Glomerular visceral epithelial cell (primary cell): ENCODE results near the gene HCST.

Experiments used
- DNase-seq: peaks from one replicate; pipeline ENCODE4 v3.0.0-alpha.2; 2016; ENCODE audit errors: extremely low spot score

The HCST gene

DNA sequence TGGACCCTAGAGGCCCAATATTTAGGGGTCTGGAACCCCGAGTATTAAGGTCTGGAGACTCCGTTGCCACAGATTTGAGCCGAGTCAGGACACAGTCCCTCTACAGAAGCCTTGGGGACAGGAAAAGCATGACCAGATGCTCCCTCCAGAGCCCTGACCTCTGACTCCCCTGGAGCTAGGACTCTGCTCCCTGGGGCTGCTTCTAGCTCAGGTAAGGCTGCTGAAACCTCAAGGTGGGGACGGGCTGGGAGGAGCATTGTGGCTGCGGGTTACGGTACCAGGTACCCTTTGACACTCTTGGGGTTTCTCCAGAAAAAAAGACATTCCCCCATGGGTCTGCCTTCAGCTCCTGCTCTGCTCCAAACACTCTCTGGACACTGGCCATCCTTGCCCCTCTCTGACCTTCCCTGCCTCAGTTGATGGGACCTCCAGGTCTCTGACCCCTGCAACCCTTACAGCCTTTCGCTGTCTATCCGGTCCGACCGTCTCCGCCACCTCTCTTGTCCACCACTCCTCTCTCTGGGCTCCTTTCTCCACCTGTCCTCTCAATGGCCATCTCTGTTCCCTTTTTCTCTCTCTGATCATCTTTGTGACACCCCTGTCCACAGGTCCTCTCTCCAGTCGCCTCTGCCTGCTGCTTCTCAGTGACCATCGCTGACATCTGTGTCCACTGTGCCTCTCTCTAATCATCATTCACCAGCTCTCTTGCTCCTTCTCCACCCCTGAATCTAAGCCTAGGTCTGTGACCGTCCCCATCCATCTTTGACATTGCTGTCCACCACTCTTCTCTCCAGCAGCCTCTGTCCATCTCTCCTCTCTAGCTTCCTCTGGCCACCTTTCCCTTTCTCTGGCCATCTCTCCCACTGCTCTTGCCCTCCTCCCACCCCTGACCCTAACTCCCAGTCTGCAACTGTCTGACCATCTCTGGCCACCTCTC, 35.3 kb downstream of the HCST start:
- DNase-seq: no peak

DNA sequence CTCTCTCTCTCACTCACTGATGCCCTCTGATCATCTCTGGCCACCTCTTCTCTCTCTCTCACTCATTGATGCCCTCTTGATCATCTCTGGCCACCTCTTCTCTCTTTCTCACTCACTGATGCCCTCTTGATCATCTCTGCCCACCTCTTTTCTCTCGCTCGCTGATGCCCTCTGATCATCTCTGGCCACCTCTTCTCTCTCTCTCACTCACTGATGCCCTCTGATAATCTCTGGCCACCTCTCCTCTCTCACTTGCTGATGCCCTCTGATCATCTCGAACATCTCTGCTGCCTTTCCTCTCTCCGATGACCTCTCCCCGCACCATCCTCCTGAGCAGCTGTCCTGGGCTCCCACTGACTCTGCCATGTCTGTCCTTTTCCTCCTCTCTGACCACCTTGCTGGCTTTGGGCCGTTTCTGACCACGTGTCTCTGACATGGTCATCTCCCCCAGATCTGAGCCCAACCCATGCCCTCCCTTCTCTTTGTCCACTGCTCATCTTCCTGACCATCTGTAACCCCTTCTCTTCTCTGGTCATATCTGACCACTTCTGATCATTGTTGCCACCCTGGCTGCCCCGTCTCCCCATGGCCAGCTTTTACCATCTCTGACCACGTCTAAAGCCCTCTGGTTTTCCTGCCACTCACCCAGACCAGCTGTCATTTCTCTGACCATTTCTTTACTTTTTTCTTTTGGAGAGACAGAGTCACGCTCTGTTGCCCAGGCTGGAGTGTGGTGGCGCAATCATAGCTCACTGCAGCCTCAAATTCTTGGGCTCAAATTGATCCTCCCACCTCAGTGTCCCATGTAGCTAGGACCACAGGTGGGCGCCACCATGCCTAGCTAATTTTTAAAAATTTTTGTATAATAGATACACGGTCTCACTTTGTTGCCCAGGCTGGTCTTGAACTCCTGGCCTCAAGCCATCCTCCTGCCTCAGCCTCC, 36.2 kb downstream of the HCST start:
- no peak for DNase-seq

DNA sequence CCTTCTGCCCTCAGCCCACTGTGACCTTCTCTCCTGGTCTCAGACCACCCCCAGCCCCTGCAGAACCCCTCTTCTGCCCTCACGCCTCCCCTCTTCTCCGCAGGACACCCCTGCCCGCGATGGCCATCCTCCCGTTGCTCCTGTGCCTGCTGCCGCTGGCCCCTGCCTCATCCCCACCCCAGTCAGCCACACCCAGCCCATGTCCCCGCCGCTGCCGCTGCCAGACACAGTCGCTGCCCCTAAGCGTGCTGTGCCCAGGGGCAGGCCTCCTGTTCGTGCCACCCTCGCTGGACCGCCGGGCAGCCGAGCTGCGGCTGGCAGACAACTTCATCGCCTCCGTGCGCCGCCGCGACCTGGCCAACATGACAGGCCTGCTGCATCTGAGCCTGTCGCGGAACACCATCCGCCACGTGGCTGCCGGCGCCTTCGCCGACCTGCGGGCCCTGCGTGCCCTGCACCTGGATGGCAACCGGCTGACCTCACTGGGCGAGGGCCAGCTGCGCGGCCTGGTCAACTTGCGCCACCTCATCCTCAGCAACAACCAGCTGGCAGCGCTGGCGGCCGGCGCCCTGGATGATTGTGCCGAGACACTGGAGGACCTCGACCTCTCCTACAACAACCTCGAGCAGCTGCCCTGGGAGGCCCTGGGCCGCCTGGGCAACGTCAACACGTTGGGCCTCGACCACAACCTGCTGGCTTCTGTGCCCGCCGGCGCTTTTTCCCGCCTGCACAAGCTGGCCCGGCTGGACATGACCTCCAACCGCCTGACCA, 37.2 kb downstream of the HCST start:
- no peak for DNase-seq

DNA sequence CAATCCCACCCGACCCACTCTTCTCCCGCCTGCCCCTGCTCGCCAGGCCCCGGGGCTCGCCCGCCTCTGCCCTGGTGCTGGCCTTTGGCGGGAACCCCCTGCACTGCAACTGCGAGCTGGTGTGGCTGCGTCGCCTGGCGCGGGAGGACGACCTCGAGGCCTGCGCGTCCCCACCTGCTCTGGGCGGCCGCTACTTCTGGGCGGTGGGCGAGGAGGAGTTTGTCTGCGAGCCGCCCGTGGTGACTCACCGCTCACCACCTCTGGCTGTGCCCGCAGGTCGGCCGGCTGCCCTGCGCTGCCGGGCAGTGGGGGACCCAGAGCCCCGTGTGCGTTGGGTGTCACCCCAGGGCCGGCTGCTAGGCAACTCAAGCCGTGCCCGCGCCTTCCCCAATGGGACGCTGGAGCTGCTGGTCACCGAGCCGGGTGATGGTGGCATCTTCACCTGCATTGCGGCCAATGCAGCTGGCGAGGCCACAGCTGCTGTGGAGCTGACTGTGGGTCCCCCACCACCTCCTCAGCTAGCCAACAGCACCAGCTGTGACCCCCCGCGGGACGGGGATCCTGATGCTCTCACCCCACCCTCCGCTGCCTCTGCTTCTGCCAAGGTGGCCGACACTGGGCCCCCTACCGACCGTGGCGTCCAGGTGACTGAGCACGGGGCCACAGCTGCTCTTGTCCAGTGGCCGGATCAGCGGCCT, 37.9 kb downstream of the HCST start:
- no peak for DNase-seq

DNA sequence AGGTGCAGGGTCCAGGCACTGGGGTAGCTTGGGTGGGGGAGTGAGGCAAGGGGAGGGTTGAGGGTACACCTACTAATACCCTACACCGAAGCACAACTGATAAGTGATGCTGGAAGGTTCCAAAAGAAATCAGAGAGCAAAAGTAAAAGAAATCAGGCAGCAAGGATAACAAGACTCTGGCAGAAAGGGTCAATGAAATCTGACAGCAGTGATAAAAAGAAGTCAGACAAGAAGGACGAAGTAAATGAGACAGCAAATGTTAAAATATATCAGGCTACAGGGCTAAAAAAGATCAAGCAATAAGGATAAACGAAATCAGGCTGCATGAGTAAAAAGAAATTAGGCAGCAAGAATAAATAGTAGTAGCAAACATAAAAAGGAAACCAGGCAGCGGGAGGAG, 38.5 kb downstream of the HCST start:
- no peak for DNase-seq

DNA sequence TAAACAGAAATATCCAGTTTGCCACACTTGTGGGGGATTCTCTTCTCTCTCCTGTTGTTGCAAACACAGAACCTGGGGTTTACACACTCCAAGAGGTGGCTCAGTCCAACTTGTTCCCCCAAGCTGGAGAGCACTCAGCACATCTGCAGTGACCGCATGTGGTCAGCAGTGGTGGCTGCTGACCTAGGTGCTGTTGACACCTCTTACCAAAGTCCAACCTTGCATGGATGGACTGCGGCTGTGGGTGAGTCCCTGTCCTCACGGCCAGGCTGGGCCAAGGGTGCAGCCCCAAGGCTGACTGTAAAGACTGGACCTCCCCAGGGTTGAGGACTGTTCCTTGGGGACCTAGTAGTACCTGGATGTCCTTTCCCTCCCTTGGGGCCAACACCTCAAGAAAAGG, 39.9 kb downstream of the HCST start:
- no peak for DNase-seq

DNA sequence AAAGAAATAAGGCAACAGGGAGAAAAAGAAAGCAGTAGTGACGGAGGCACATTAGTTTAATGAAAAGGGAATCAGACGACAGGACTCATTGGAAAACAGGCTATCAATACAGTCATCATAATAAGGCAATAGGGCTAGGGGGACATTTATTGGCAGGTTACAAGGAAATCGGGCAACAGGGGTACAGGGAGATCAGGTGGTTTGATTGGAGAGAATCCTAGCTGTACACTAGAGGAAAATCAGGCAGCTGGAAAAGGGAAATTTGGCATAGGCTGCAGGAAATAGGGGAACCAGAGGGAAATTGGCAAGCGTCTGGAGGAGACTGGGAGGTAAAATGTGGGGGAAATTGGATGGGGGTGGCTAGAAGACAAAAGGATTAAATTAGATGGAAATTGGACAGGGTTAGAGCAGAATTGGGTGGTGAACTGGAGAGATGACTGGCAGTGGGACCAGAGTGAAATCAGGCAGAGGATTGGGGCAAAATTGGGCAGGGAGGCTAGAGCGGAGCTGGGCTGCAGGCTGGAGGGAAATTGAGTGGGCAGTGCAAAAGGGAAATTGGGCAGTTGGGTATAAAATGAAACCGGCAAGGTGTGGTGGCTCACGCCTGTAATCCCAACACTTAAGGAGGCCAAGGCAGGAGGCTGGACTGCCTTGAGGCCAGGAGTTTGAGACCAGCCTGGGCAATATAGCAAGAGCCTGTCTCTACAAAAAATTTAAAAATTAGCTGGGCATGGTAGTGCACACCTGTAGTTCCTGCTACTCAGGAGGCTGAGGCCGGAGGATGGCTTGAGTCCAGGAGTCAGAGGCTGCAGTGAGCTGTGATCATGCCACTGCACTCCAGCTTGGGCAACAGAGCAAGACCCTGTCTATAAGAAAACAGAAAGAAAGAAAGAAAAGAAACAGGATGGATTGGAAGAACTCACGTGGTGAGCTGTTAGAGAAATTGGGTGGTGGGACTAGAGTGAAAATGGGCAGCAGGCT, 41.3 kb downstream of the HCST start:
- no peak for DNase-seq

DNA sequence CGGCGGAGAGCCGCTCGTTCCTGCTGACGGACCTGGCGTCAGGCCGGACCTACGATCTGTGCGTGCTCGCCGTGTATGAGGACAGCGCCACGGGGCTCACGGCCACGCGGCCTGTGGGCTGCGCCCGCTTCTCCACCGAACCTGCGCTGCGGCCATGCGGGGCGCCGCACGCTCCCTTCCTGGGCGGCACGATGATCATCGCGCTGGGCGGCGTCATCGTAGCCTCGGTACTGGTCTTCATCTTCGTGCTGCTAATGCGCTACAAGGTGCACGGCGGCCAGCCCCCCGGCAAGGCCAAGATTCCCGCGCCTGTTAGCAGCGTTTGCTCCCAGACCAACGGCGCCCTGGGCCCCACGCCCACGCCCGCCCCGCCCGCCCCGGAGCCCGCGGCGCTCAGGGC, 42.2 kb downstream of the HCST start:
- DNase-seq: no peak

DNA sequence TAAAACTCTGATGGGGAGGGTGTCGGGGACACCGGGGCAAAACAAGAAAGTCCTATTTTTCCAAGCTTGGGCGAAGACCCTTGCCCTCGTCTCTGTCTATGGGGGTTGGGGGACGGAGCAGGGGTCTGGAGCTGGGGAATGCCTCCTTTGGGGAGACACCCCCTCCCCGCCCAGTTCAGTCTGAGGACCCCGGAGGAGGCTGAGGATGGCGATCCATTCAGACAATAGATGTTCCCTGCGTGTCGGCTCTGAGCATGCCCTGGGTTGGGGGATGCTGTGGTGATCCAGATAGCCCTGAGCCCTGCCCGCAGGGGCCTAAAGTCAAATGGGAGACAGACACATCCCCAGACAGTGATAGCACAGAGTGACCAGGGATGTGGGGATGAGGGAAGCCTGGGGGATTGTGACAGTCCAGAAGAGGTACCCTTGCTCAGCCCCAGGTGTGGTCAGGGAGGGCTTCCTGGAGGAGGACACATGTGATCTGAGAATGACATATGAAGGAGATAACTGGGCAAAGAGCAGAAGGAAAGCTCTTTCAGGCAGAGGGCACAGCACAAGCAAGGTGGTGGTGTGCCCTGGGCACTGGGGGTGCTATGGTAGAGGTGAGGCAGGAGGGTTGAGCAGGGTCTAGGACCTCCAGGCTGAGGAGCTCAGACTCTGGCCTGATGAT, 42.9 kb downstream of the HCST start:
- DNase-seq: no peak

DNA sequence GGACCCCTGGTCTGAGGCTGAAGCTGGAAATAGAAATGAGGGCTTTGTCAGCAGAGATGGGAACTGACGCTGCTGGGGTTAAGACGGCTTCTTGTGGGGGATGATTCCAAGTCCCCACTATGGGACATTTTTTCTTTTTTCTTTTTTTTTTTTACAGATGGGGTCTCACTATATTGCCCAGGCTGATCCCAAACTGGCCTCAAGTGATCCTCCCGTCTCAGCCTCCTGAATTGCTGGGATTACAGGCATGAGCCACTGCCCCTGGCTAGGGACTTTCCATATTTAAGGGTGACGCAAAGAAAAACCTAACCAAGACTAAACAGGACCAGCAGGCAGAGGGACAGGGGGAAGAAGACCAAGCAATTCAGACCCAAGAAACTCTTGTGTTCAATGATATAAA, 43.9 kb downstream of the HCST start:
- DNase-seq: no peak

DNA sequence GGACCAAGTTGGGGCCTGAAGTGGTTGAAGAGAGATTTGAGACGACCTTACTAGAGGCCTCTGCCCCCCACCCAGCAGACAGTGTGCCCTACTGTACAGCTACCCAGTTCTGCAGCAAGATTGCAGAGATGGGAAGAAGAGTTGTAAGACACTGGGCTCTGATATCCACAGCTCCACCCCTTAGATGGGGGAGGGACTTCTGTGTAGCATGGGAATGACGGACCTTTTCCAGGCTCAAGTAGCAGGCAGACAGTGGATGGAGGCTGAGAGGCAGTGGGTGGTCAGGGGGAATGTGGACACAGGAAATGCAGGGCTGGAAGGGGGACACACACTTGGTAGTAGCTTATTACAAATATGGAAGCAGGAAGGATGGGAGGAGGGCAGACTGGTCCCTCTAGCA, 46.8 kb downstream of the HCST start:
- DNase-seq: no peak
